GM19468 (cell line): Measurements from ENCODE around the gene PDLIM7.

Experiments
- ATAC-seq: cut with Tn5 transposase; IDR thresholded peaks from one replicate; pipeline ENCODE4 v1.9.1; 2021; ENCODE audit warnings: mild to moderate bottlenecking, moderate library complexity, moderate number of reproducible peaks; ENCODE audit not compliant: unreplicated experiment; ENCODE audit errors: extremely low read depth

The PDLIM7 gene

DNA sequence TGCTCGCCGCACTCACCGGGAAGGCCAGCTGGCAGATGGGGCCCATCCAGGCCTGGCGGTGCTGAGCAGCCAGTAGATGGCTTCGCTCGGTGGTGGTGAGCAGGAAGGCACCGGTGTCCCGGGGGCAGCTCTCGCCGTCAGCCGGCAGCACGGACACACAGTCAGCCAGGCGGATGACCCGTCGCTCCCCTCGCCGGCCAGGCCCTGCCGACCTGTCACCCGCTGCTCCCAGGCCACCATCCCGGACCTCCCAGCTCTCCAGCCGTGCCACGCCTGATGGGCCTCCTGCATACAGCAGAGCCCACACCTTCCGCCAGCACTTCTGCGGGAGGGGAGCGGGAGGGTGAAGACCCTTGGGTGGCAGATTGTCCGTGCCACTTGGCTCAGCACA is 10.8 kb upstream of the PDLIM7 start:
- ATAC-seq: no peak

DNA sequence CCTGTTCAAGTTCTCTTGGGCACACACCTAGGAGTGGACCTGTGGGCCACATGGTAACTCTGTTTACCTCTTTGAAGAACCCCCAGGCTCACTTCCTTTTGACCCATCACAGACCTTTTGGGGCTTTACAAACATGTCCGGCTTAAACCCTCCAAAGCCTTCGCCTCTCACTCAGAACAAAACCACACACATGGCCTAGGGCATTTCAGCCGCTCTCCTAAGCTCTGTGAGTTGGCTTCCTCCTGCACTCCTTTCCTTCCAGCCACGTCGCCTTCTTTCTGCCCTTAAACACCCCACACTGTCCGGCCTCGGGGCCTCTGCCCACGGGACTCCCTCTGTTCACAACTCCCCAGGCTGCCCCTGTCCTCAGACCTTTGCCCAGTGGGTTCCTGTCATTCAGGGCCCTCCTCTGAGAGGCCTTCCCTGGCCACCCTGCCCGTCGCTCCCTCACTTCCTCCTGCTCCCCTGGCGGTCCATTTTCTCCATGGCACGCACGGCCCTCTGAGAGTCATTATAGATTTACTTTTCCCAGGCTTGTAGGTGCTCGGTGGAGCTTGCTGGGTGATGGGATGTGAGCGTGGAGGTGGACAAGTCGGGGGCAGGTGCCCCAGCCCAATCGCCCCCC is 10.3 kb upstream of the PDLIM7 start:
- ATAC-seq: no peak

DNA sequence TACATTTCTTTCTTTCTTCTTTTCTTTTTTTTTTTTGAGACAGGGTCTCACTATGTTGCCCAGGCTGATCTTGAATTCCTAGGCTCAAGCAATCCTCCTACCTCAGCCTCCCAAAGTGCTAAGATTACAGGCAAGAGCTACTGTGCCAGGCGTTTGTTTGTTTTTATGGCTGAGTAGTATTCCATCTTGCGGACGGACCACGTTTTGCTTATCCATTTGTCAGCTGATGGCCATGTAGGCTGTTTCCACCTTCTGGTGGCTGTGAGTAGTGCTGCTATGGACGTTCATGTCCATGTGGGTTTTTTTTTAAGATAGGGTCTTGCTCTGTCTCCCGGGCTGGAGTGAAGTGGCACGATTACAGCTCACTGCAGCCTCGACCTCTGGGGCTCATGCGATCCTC is 9.8 kb upstream of the PDLIM7 start:
- ATAC-seq: no peak

DNA sequence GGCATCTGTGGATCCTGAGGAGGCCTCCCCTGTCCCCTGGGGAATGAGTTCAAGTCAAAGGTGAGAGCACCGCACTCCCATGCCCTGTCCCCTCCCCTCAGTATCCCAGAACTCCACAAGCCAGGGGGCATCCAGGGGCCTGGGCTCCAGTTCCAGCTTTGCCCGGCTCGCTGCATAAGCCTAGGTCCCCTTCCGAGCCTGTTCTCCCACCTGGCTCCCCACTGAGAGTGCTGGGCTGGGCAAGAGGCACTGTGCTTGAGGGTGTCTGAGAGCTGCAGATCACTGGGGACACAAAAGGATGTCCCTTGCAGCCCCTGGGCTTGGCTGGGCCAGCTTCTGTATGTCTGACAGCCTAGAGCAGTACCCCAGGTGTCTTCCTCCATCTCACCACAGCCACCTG is 7.7 kb upstream of the PDLIM7 start:
- ATAC-seq: no peak

DNA sequence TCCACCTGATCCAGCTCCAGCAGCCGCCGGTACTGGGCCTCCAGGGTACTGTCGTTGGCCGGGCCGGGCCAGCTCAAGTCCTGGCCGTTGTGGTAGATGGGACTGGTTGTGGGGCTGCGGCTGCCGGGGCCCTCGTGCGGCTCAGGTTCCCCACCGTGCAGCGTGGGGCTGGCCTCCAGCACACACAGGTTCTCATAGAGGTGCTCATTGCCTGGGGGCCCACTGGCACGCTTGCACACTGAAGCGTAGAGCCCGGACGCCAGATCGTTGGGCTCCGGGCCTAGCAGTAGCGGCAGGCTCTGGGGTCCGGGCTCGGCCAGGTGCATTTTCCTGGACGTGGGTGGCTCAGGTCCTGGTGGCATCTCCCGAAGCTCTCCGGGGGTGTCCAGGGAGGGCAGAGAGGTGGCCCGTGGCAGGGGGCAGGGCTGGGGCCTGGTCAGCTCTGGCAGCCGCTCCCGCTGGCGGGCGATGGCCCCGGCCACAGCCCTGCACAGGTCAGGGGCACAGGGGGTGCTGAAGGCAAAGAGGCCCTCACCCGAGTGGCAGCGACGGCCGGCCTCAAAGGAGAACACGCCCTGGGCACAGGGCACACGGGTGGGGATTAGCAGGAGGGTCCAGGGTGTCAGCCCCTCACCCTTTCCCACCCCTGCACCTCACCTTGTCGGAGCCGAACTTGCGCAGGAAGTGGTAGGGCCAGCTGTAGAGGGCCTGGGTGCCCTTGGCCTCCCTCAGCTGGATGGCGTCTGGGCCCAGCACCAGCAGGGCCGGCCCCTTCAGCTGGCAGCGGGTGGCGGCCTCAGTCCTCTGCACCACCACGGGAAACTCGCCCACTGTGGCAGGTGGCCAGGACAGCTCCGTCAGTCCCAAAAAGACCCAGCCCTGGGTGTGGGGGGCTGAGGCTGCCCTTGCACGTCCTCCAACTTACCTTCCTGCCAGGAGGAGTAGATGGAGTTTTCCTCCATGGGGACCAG is 7.0 kb upstream of the PDLIM7 start:
- ATAC-seq: no peak

GRCh38 chr5:177503351-177504085 is 6.1 kb upstream of the PDLIM7 start:
- ATAC-seq: no peak

- no peak for ATAC-seq
These were observed 5.5 kb upstream of the PDLIM7 start for GRCh38 chr5:177502886-177503285.

DNA sequence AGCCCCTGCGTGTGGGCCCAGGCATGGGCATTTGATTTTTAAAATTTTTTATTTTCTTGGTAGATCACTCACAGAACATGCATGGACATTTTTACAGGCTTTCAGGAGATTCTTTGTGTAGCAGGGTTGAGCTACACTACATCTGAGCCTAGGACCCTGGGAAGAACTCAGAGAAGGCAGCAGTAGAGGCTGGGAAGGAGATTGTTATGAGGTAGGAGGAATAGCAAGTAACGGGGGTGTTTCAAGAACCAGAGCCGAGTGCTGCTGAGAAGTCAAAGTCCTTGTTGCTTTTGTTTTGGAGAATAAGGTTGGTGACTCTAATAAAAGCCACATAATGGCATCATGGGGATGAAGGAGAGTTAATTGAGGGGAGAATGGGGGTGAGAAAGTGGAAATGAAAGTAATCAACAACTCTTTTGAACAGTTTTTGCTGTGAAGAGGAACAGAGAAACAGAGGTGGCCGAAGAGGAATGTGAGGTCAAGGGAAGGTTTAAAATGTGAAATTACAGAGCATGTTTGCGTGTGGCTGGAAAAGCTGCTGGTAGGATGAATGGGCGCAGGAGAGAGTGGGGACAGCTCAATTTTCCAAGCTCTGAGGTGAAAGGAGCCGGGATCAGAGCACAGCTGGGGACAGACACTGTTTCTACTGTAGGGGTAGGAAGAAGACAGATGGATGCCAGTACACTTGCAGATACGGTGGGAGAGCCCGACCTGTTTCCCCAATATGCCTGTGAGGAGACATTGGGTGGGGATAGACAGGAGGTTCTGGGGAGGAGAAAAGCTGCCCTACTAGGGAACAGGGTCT is 4.7 kb upstream of the PDLIM7 start:
- no peak for ATAC-seq

DNA sequence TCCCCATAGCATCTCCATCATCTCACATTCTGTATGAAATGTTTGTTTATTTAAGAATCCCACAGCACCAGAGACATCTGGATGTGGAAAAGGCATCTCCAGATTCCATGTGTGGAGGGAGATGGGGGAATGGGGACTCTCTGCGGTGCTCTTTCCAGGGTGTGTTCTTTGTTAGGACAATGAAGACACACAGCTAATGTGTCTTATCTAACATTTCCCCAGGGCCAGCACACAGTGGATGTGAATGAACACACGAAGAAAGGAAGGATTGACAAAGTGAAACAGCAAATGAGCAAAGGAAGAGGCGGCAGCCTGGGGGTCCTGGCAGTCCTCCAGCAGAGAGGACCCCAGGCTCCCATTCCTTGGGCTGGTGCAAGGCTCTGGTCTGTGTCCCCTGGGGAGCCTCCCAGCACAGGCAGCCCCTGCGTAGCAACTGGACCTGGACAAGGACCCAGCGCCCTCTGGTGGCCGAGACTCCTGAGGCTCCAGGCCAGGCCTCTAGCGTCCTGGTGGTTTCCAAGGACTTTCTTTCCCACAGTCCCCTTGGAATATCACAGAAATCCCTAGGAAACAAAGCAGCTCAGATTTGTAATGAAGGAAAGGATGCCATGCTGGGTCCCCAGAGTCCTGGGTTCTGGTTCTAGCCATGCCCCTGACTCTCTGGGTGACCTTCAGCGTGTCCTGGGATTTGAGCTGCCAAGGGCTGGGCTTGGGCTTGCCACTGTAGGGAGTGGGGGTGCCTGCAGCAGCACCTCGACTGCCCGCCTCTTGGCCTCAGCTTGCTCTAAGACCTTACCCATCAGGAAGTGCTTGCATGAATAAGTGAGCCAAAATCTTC is 3.5 kb upstream of the PDLIM7 start:
- no peak for ATAC-seq

DNA sequence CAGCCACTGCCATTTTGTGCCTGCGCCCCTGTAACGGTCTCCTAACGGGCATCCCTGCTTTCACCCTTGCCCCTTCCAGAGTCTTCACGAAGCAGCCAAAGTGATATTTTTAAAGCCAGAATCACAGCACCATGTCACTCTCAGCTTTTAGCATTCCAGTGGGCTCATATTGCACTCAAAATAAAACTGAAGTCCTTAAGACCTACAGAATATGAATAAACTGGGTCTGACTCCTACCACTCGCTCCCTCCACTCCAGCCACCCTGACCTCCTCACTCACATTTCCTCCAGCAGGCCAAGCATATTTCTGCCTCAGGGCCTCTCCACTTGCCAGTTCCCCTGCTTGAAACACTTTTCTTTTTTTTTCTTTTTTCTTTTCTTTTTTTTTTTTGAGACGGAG is 2.4 kb upstream of the PDLIM7 start:
- no peak for ATAC-seq

DNA sequence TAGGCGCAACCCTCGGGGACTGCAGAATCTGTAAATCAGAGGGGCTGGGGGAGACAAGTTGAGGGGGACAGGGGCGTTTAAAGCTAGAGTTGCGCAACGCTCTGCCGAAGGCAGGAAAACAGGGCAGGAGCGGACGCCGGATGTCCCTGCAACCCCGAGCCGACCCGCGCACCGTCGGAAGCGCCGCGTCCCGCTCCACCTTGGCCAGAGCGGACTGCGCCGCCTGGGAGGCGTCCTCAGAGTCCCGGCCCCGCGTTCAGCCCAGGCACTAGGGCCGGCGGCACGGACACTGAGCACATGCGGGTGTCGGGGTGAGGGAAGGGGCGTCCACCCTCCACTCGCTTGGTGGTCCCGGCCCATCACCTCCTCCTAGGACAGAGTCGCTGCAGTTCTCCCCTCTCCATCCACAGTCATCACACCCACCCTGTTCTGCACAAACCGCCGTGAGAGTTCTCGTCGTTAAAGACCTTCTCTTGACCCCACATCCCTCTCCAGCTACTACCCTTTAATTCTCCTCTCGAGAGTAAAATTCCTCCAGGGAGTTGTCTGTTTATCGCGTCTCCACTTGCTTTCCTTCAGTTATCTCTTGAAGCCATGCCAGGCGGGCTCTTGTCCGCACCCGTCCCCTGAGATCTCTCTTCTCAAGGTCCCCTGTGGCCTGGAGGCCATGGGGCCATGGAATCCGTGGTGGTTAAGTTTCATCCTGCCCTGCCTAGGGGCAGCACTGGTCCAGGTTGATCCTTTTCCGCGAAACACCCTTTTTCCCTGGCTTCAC is 796 bp upstream of the PDLIM7 start:
- no peak for ATAC-seq

DNA sequence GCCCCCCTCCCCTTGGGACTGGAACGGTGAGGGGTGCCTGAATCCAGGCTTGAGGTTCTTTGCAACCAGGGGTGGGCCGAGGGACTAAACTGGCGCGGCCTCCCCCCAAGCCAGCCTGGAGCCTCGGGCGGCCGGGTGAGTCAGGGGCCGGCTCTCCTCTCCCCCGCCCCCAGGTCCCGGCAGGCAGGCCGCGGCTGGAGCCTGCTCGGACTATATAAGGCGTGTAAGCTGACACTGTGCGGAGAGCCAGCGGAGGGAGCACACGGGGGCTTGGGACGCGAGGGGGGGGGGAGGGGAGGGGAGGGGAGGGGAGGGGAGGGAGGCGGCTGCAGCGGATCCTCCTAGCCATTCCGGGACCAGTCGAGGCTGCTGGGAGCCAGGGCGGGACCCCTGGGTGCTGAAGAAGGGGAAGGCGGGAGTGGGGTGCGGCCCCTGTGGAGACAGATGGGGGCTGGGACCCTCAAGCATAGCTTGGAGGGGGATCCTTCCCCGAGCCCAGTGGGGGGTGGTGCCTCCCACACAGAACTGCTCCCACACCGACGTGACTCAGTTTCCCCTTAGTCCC is 595 bp downstream of the PDLIM7 start:
- ATAC-seq: no peak

- no peak for ATAC-seq
These were observed 1.2 kb downstream of the PDLIM7 start for GRCh38 chr5:177496070-177496726.

DNA sequence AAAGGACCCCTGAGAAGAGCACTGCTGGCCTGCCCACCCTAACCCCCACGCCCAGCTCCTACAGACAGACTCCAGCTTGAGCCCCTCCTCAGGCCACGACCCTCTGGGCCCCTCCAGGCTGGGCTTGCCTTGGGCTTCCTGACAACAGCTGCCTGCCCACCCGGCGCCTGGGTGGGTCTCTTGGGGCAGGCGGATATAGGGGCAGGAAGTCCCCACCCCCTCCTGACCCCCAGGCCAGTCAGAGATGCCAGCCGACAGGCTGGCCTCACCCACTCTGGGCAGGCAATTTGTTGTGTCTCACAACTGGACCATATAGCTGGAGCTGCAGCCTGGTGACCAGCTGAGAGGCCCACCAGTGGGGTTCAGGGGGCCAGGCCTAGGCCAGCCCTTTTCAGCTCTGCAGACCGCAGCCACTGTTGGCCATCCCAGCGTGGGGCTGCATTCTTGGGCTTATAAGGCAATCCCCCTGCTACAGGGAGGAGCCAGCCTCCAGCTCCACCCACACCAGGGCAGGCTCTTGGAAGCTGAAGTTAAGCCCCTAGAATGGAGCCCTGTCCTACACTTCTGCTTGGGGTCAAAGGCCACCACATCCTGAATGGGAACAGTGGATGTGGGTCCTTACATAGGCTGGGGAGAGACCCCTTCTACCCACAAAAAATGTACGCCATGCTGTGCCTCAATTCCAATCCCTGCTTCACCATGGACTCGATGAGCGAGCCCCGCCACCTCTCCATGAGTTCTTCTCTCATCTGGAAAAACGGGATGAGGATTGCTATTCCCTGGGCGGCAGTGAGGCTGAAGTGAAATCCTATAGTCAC is 2.0 kb downstream of the PDLIM7 start:
- ATAC-seq: no peak

GRCh38 chr5:177494346-177495195 is 2.8 kb downstream of the PDLIM7 start:
- ATAC-seq: no peak

DNA sequence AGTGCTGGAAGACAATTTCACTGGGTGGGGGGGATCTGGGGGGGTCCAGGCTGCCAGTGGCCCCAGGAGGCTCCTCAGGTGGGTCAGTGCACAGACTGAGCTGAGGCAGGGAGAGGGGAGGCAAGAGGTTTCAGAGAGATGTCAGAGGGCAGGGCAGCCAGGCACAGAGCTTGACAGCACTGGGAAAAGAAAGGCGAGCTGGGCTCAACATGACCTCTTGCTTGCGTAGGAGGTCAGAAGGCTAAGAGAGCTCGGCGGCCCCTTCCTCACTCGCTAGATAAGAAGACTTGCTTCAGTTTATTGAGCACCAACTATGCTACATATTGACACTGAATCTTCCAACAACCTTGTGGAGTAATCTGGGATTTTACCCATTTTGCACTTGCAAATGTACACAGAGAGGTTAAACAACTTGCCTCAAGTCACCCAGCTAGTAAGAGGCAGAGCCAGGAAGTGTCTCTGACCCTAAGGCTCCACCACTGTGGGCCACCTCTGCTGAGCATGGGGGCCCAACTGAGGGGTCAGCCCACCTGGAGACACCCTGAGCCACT is 3.5 kb downstream of the PDLIM7 start:
- no peak for ATAC-seq
